GM23338 (cell line): Measurements from ENCODE around the gene FBXO2. TPM values are rescaled to one million over a fixed set of nuclear protein-coding genes. Genes with fewer than 3 reads are reported as not detected.

Experiments
- ATAC-seq: fragments of 200-7000 bp; cut with Tn5 transposase; 3 replicates; pipeline ENCODE4 v1.9.1; 2020
- DNase-seq: peaks from one replicate; pipeline ENCODE4 v3.0.0-alpha.2; 2015; ENCODE audit warnings: low spot score
- H2AFZ ChIP-seq: fragments of 200-600 bp; sonication (generic); 2 replicates; pipeline ENCODE4 v1.8.0; 2016; ENCODE audit warnings: antibody characterized with exemption, mild to moderate bottlenecking, moderate library complexity
- H3F3A ChIP-seq: fragments of 200-600 bp; sonication (generic); replicated peaks from 2 replicates; pipeline ENCODE4 v1.8.0; 2017; ENCODE audit warnings: antibody characterized with exemption, mixed run types, low read depth
- H3K27ac ChIP-seq: fragments of 200-600 bp; sonication (generic); 2 replicates; pipeline ENCODE4 v1.6.1; 2016; ENCODE audit warnings: low read depth
- H3K27me3 ChIP-seq: fragments of 200-600 bp; sonication (generic); 2 replicates; pipeline ENCODE4 v1.8.0; 2016; ENCODE audit warnings: mild to moderate bottlenecking, mixed run types, moderate library complexity; ENCODE audit not compliant: insufficient read depth
- H3K36me3 ChIP-seq: fragments of 200-600 bp; sonication (generic); 2 replicates; pipeline ENCODE4 v1.8.0; 2016; ENCODE audit warnings: mild to moderate bottlenecking; ENCODE audit not compliant: insufficient read depth
- H3K4me1 ChIP-seq: fragments of 200-600 bp; sonication (generic); 2 replicates; pipeline ENCODE4 v1.8.0; 2016; ENCODE audit warnings: mild to moderate bottlenecking, moderate library complexity; ENCODE audit not compliant: insufficient read depth
- H3K4me2 ChIP-seq: fragments of 200-600 bp; sonication (generic); 2 replicates; pipeline ENCODE4 v1.7.1; 2017; ENCODE audit warnings: mixed run types
- H3K4me3 ChIP-seq: fragments of 200-600 bp; sonication (generic); 2 replicates; pipeline ENCODE4 v1.6.1; 2016; ENCODE audit warnings: mixed run types
- H3K79me2 ChIP-seq: fragments of 200-600 bp; sonication (generic); replicated peaks from 2 replicates; pipeline ENCODE4 v1.8.0; 2017; ENCODE audit warnings: mild to moderate bottlenecking; ENCODE audit not compliant: insufficient read depth
- H3K9me2 ChIP-seq: fragments of 200-600 bp; sonication (generic); 2 replicates; pipeline ENCODE4 v1.8.0; 2017; ENCODE audit not compliant: insufficient read depth
- H4K20me1 ChIP-seq: fragments of 200-600 bp; sonication (generic); replicated peaks from 2 replicates; pipeline ENCODE4 v1.8.0; 2017; ENCODE audit warnings: mild to moderate bottlenecking; ENCODE audit not compliant: insufficient read depth
- H3K27ac Mint-ChIP-seq: 2 replicates; pipeline ENCODE4 v1.8.0; 2020; ENCODE audit warnings: inconsistent platforms, mild to moderate bottlenecking, moderate library complexity, mixed read lengths
- H3K27me3 Mint-ChIP-seq: 3 replicates; pipeline ENCODE4 v1.8.0; 2022; ENCODE audit warnings: low read depth, mild to moderate bottlenecking, moderate library complexity, mixed read lengths, inconsistent platforms; ENCODE audit not compliant: insufficient read depth, poor library complexity
- H3K36me3 Mint-ChIP-seq: 3 replicates; pipeline ENCODE4 v1.8.0; 2021; ENCODE audit warnings: low read depth, mild to moderate bottlenecking, inconsistent platforms, moderate library complexity, mixed read lengths
- H3K4me1 Mint-ChIP-seq: 3 replicates; pipeline ENCODE4 v1.8.0; 2020; ENCODE audit warnings: mild to moderate bottlenecking, inconsistent platforms, mixed read lengths
- H3K4me3 Mint-ChIP-seq: 3 replicates; pipeline ENCODE4 v1.8.0; 2021; ENCODE audit warnings: moderate library complexity, mild to moderate bottlenecking, inconsistent platforms, mixed read lengths
- H3K9me3 Mint-ChIP-seq: 3 replicates; pipeline ENCODE4 v1.8.0; 2020; ENCODE audit warnings: moderate library complexity, mild to moderate bottlenecking, inconsistent platforms, mixed read lengths
- CREB1 ChIP-seq: fragments of 250-450 bp; sonication (Bioruptor Pico); IDR thresholded peaks from 2 replicates; pipeline ENCODE4 v1.5.0; 2020; ENCODE audit warnings: low read depth, mild to moderate bottlenecking, moderate library complexity
- CTCF ChIP-seq, 2 experiments: fragments of 200-600 bp in 1 of 2; sonication (generic) in 1 of 2; conservative IDR thresholded peaks; 2 replicates each; pipeline versions ENCODE4 v1.5.1 to v1.6.1; 2016 to 2017; ENCODE audit warnings: antibody characterized with exemption in 2 of 2, low read depth in 2 of 2, mild to moderate bottlenecking in 2 of 2, moderate library complexity in 1 of 2
- ETS1 ChIP-seq: IDR thresholded peaks from 2 replicates; pipeline ENCODE4 v1.6.1; 2016; ENCODE audit warnings: antibody characterized with exemption
- EZH2 ChIP-seq: fragments of 200-600 bp; sonication (generic); IDR thresholded peaks from one replicate; pipeline ENCODE4 v1.8.0; 2017; ENCODE audit warnings: antibody characterized with exemption, mild to moderate bottlenecking, low read depth; ENCODE audit not compliant: unreplicated experiment
- EZH2phosphoT487 ChIP-seq: fragments of 200-600 bp; sonication (generic); IDR thresholded peaks from one replicate; pipeline ENCODE4 v1.8.1; 2018; ENCODE audit warnings: antibody characterized with exemption; ENCODE audit not compliant: unreplicated experiment
- JUNB ChIP-seq: IDR thresholded peaks from one replicate; pipeline ENCODE4 v1.6.1; 2016; ENCODE audit warnings: antibody characterized with exemption; ENCODE audit not compliant: unreplicated experiment
- NANOG ChIP-seq: IDR thresholded peaks from 2 replicates; pipeline ENCODE4 v1.6.1; 2016; ENCODE audit warnings: antibody characterized with exemption, borderline replicate concordance
- POLR2AphosphoS5 ChIP-seq: IDR thresholded peaks from 2 replicates; pipeline ENCODE4 v1.6.1; 2016; ENCODE audit warnings: antibody characterized with exemption, low read depth
- REST ChIP-seq: IDR thresholded peaks from one replicate; pipeline ENCODE4 v1.6.1; 2018; ENCODE audit warnings: antibody characterized with exemption; ENCODE audit not compliant: unreplicated experiment
- STAT1 ChIP-seq: IDR thresholded peaks from one replicate; pipeline ENCODE4 v1.6.1; 2016; ENCODE audit warnings: antibody characterized with exemption; ENCODE audit not compliant: unreplicated experiment
- ZNF114 ChIP-seq: fragments of 250-450 bp; sonication (Bioruptor Pico); IDR thresholded peaks from 2 replicates; pipeline ENCODE4 v1.5.0; 2020; ENCODE audit warnings: mild to moderate bottlenecking, moderate library complexity
- ZNF331 ChIP-seq: fragments of 250-450 bp; sonication (Bioruptor Pico); IDR thresholded peaks from 2 replicates; pipeline ENCODE4 v1.5.0; 2020; ENCODE audit warnings: low read depth, mild to moderate bottlenecking, moderate library complexity
- ZNF462 ChIP-seq: fragments of 250-450 bp; sonication (Bioruptor Pico); IDR thresholded peaks from 2 replicates; pipeline ENCODE4 v1.5.0; 2020; ENCODE audit warnings: mild to moderate bottlenecking, moderate library complexity
- polyA plus RNA-seq: library from polyadenylated mRNA; unstranded; fragments of >200 nt; fragmentation: Nextera tagmentation; extraction: Ambion mirVana; gene quantifications from 2 replicates; pipeline ENCODE4 v1.2.1, GENCODE V29; 2016
- total RNA-seq: library from RNA; depleted of rRNA; stranded (reverse); fragments of >200 nt; shearing (Covaris generic); gene quantifications from 2 replicates; pipeline ENCODE4 v1.2.3, GENCODE V29; 2014

The FBXO2 gene
- total and polyA plus RNA-seq, 2 experiments from 2014 or later, result 44.4 to 84.6 TPM

GRCh38 chr1:11675325-11675724 is 21.1 kb upstream of the FBXO2 start:
- H3K36me3 Mint-ChIP-seq, result peaks cover 95% of the 10 kb centered on the region
- Histone ChIP-seq H3K27ac (peak overlapping the region; percentile 59; the same call in 1 of the 2 replicates), H3K4me3 (no peak overlapping the region), H3K27me3 (no peaks in the 10 kb centered on the region), H3K4me2 (no peak overlapping the region), H3K36me3 (peaks cover 44% of the 10 kb centered on the region), H3F3A (peaks cover 36% of the 10 kb centered on the region), H3K9me2 (no peaks in the 10 kb centered on the region), H3K79me2 (peaks cover 36% of the 10 kb centered on the region), H3K4me1 (peaks cover 18% of the 10 kb centered on the region; the same call in 1 of the 2 replicates), H4K20me1 (peaks cover 34% of the 10 kb centered on the region), H2AFZ (no peak overlapping the region)
- TF ChIP-seq EZH2 (no peak), EZH2phosphoT487 (no peak), CREB1 (CRISPR knock-in tag) (no peak), CTCF (conservative IDR thresholded peaks at IDR 0.05; ENCODE audit: low read depth in 2 of 2) (no peak), JUNB (no peak), ZNF114 (CRISPR knock-in tag) (no peak), ZNF331 (no peak), NANOG (no peak), ETS1 (no peak), ZNF462 (no peak), POLR2AphosphoS5 (no peak), REST (no peak), STAT1 (no peak)
- no peaks in the 10 kb centered on the region for H3K9me3 Mint-ChIP-seq
- H3K4me1 Mint-ChIP-seq, result peaks cover 22% of the 10 kb centered on the region
- DNase-seq (no peak), ATAC-seq (no peak)
- no peak overlapping the region for H3K4me3 Mint-ChIP-seq
- H3K27ac Mint-ChIP-seq, result no peak overlapping the region
- peaks cover 29% of the 10 kb centered on the region for H3K27me3 Mint-ChIP-seq
